ENCODE results near the gene NDUFA12.

Gene NDUFA12

GRCh38 chr12:95003213-95003920, at the start of gene NDUFA12:
NDUFA12 (minus strand) TSS chr12:95003697; CDS start chr12:95003680, 17 bp downstream.
- DNase-seq (ENCODE audit: low read depth), result peak; percentile 97
- peak within 1 kb of the TSS; percentile 99 for H3K4me3 ChIP-seq (ENCODE audit: low read length)
- no peak for TF ChIP-seq CTCF (IDR thresholded peaks at IDR 0.05; ENCODE audit: insufficient read depth, low read depth, low read length, missing control alignments)

- no peak for DNase-seq (ENCODE audit: low read depth)
- no peak overlapping the region for H3K4me3 ChIP-seq (ENCODE audit: low read length)
- no peak for TF ChIP-seq CTCF (IDR thresholded peaks at IDR 0.05; ENCODE audit: insufficient read depth, low read depth, low read length, missing control alignments)
Observed at GRCh38 chr12:95051241-95051640, 47.7 kb upstream of the NDUFA12 start.

DNA sequence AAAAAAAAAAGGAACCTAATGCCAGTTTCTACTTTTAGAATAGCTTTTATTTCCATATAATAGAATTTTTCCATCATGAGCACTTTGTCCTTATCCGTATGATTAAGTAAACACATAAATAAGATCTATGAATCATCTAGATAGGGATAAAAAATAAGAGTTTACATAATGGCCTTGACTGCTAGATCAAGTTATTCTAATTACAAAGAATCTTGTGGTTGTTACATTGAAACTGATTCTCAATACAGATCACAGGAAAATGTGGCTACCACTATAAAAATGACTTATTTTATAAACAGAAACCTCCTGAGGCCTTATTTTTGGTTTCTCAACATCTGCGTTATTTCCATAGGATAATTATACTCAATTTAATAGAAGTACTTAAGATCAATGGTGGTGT, 34.4 kb upstream of the NDUFA12 start:
- no peak for DNase-seq (ENCODE audit: low read depth)
- H3K4me3 ChIP-seq (ENCODE audit: low read length), result no peak overlapping the region
- no peak for TF ChIP-seq CTCF (IDR thresholded peaks at IDR 0.05; ENCODE audit: insufficient read depth, low read depth, low read length, missing control alignments)

DNA sequence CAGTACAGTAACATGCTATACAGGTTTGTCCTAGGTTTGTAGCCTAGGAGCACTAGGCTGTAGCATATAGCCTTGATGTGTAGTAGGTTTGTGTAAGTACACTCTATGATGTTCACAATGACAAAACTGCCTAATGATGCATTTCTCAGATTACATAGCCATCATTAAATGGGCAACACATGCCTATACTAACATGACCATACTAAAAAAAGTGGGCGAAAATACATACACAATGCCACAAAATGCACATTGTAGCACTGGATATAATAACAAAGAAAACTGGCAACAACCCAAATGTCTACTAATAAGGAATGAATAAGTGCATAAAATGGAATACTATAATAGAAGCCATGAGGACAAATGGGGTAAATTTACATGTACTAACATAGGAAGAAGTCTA, 31.3 kb upstream of the NDUFA12 start:
- TF ChIP-seq CTCF (IDR thresholded peaks at IDR 0.05; ENCODE audit: insufficient read depth, low read depth, low read length, missing control alignments), result no peak
- H3K4me3 ChIP-seq (ENCODE audit: low read length), result no peak overlapping the region
- no peak for DNase-seq (ENCODE audit: low read depth)

DNA sequence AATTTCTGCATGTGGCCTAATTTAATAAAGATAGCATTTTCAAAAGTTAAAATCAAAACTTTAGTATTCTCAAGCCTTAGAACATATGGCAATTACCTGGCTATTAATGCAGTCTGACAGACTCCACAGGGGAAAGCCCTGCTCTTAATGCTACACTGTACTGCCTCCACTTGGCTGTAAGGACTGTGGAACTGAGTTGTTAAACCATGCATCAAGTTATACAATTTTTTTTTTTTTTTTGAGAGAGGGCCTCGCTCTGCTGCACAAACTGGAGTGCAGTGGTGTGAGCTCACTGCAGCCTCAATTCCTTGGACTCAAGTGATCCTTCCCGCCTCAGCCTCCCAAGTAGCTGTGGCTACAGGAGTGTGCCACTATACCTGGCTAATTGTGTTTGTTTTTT, 19.0 kb upstream of the NDUFA12 start:
- TF ChIP-seq CTCF (IDR thresholded peaks at IDR 0.05; ENCODE audit: insufficient read depth, low read depth, low read length, missing control alignments), result no peak
- no peak for DNase-seq (ENCODE audit: low read depth)
- no peak overlapping the region for H3K4me3 ChIP-seq (ENCODE audit: low read length)

GRCh38 chr12:95017482-95017881, 14.0 kb upstream of the NDUFA12 start:
- DNase-seq (ENCODE audit: low read depth), result no peak
- TF ChIP-seq CTCF (IDR thresholded peaks at IDR 0.05; ENCODE audit: insufficient read depth, low read depth, low read length, missing control alignments), result no peak
- no peak overlapping the region for H3K4me3 ChIP-seq (ENCODE audit: low read length)

DNA sequence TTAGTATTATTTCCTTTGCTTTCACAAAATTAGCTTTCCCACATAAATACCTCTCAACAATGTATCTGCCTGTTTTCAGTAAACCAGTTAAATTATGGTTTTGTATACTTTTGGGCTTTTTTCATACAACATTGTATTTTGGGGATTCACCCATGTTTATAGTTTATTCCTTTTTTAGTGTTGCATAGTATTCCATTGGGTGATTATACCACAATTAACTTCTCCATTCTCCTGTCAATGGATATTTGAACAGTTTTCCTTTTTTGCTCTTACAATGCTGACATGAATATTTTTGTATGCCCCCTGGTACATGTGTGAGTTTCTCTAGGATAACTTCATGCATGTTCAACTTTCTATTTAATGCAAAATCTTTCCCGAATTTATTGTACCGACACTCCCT, 12.6 kb upstream of the NDUFA12 start:
- DNase-seq (ENCODE audit: low read depth), result no peak
- H3K4me3 ChIP-seq (ENCODE audit: low read length), result no peak overlapping the region
- TF ChIP-seq CTCF (IDR thresholded peaks at IDR 0.05; ENCODE audit: insufficient read depth, low read depth, low read length, missing control alignments), result no peak
